ENCODE data around the gene NFYC.

Gene NFYC

DNA sequence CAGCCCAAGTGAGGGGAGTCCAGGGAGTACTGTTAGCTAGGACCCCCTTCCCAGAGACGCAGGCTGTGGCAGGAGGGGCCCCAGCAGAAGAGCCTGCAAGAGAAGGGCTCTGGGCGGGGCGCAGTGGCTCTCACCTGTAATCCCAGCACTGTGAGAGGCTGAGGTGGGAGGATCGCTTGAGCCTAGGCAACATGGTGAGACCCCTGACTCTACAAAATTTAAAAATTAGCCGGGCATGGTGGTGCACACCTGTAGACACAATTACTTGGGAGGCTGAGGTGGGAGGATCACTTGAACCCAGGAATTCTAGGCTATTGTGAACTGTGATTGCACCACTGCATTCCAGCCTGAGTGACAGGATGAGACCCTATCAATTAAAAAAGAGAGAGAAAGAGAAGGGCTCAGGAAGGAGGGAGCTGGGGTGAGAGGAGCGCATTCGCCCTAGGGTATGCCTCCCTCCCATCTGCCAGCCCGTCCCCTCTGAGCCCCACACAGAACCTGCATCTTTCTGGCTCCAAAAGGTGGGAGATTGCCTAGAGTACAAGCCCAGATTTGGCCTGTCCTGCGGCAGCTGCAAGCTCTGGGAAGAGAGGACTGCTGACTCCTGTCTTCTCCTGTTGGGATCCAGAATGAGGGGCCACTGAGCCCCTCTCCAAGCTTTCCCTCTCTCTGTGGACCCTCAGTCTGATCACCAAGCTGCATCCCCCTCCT, 95.6 kb downstream of the NFYC start:
- H3K27me3 ChIP-seq (replicated peaks; ENCODE audit: control insufficient read depth, insufficient read depth, low read length, poor library complexity, severe bottlenecking), result peaks cover 10% of the 10 kb centered on the region
- H3K27ac ChIP-seq (ENCODE audit: insufficient read depth, low read length, poor library complexity, severe bottlenecking), result no peak overlapping the region

DNA sequence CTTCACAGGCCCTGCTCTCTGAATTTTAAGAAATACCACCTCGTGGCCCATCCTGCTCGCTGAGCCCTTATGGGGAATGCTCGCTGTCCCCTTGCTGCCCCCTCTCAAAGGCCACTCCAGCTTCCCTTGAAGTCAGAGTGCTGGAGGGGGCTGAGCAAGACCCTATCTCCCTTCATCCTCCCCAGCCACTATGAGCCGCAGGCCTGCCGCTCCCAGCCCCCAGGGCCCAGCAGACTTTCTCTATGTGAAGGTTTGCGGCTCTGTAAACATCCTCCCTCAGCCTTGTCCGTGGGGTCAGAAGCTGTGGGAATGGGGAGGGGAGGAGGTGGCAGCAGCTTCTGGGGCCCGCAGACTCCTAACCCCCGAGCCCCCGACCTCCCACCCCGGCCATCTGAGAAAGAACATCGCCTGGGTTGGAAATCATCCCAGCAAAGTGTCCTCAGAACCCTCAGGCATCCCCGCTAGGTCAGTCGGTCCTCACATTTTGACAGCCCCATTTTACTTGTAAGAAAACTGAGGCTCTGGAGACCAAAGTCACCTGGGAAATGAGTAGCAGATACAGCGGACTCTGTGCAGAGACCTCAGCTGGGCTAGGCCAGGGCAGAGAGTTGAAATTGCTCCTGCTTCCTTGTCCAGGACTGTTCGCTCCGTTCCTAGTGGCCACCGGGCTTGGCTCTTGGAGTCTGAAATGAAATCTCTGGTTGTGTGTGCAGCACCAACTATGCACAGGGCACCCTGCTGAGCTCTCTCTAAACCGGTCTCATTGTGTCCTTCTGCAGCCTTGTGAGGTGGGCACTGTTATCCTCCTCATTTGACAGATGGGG, 96.4 kb downstream of the NFYC start:
- H3K9me3 ChIP-seq (ENCODE audit: control insufficient read depth, low read length), result no peaks in the 10 kb centered on the region
- no peak overlapping the region for H3K4me3 ChIP-seq (ENCODE audit: insufficient read depth, low read depth, low read length, poor library complexity, severe bottlenecking)
- no peak overlapping the region for H3K27ac ChIP-seq (ENCODE audit: insufficient read depth, low read length, poor library complexity, severe bottlenecking)
- no peaks in the 10 kb centered on the region for H3K36me3 ChIP-seq (ENCODE audit: control insufficient read depth, insufficient read depth, low read length)
- peaks cover 8% of the 10 kb centered on the region for H3K4me1 ChIP-seq (ENCODE audit: control insufficient read depth, insufficient read depth, low read length, poor library complexity, severe bottlenecking)
- DNase-seq, result no peak
- H3K27me3 ChIP-seq (replicated peaks; ENCODE audit: control insufficient read depth, insufficient read depth, low read length, poor library complexity, severe bottlenecking), result peaks cover 10% of the 10 kb centered on the region

More for the DNA sequence above, 95.6 kb downstream of the NFYC start:
- Histone ChIP-seq H3K4me3 (ENCODE audit: insufficient read depth, low read depth, low read length, poor library complexity, severe bottlenecking) (no peak overlapping the region), H3K36me3 (ENCODE audit: control insufficient read depth, insufficient read depth, low read length) (no peaks in the 10 kb centered on the region), H3K9me3 (ENCODE audit: control insufficient read depth, low read length) (no peaks in the 10 kb centered on the region), H3K4me1 (ENCODE audit: control insufficient read depth, insufficient read depth, low read length, poor library complexity, severe bottlenecking) (peaks cover 8% of the 10 kb centered on the region)
- DNase-seq, result no peak

DNA sequence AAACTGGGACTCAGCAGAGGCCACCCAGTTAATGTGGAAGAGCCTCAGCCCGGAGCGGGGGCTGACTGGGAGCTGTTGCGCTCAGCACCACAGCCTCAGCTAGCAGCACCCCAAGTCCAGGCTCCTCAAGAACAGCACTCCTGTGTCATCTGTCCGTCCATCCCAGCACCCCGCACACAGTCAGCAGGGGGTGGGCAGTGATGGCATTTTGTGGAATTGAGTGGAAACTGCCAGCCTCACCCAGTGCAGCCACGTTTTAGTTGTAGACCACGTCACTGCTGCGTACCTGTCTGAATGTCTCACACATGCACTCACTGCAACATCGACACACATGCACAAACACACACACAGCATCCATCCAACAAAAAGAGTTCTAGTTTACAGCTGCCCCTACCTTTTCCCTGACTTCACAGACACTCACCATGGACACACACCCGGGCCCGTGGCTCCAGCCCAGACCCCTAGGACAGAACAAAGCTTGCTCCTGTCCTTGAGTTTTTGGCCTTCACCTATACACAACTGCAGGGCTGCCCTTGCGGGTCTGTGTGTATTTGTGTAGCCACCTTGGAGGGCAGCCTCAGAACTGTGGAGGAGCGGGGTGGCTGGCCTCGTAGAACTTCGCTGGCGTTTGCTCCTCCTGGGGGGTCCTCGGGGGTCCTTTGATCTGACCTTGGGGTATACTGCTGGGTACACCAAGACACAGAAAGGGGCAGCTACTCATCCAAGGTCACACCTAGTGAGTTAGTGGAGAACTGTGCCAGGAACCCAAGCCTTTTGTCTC, 97.2 kb downstream of the NFYC start:
- H3K27ac ChIP-seq (ENCODE audit: insufficient read depth, low read length, poor library complexity, severe bottlenecking), result no peak overlapping the region
- no peak for DNase-seq
- H3K4me1 ChIP-seq (ENCODE audit: control insufficient read depth, insufficient read depth, low read length, poor library complexity, severe bottlenecking), result peaks cover 4% of the 10 kb centered on the region
- H3K27me3 ChIP-seq (replicated peaks; ENCODE audit: control insufficient read depth, insufficient read depth, low read length, poor library complexity, severe bottlenecking), result peaks cover 10% of the 10 kb centered on the region
- H3K36me3 ChIP-seq (ENCODE audit: control insufficient read depth, insufficient read depth, low read length), result no peaks in the 10 kb centered on the region
- H3K4me3 ChIP-seq (ENCODE audit: insufficient read depth, low read depth, low read length, poor library complexity, severe bottlenecking), result no peak overlapping the region
- no peaks in the 10 kb centered on the region for H3K9me3 ChIP-seq (ENCODE audit: control insufficient read depth, low read length)

DNA sequence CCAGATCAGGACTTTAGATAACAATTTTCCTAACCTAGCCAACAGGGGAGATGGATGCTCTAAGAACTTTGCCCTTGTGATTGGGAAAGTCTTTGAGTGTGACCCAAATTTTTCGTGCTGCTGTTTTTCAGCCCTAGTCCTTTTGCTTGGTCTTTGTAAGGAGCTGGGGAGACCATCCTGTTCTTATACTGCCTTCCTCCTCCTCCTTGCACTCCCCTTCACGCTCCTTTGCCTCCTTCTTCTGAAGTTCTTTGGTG, 97.8 kb downstream of the NFYC start:
- H3K9me3 ChIP-seq (ENCODE audit: control insufficient read depth, low read length), result no peaks in the 10 kb centered on the region
- no peak for DNase-seq
- peaks cover 8% of the 10 kb centered on the region for H3K27me3 ChIP-seq (replicated peaks; ENCODE audit: control insufficient read depth, insufficient read depth, low read length, poor library complexity, severe bottlenecking)
- no peaks in the 10 kb centered on the region for H3K36me3 ChIP-seq (ENCODE audit: control insufficient read depth, insufficient read depth, low read length)
- no peak overlapping the region for H3K4me3 ChIP-seq (ENCODE audit: insufficient read depth, low read depth, low read length, poor library complexity, severe bottlenecking)
- peaks cover 2% of the 10 kb centered on the region for H3K4me1 ChIP-seq (ENCODE audit: control insufficient read depth, insufficient read depth, low read length, poor library complexity, severe bottlenecking)
- no peak overlapping the region for H3K27ac ChIP-seq (ENCODE audit: insufficient read depth, low read length, poor library complexity, severe bottlenecking)

DNA sequence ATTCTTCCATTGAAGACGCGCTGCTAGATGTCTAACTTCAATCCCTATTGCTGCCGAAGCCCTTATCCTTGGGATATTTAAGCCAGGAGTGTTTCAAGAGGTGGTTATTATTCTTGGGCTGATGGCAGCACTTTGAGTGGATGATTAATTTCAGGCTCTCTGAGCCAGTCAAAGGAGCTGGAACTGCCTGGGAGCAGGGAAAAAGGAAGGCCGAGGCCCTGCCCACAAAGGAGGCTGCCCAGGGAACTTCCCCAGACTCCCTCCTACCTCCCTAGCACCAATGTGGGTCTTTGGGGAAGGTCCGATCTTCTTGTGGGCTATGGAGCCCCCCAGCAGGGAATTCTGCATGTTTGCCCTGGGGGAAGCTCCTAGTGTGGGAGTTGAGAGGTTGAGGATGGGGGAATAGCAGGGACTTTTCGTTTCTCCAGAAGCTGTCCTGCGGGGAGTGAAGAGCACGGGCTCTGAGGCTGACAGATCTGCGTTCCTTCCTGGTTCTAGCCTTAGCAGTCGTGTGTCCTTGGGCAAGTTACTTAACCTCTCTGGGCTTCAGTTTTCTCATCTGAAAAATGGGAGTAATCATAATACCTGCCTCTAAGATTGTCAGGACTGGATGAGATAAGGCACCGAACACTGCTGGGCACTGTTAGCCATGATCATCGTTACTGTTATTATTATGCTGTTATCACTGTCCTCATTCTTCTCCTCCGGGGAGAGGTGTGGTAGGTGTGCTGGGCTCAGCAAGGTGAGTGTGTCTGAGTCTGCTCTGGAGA, 98.3 kb downstream of the NFYC start:
- H3K4me1 ChIP-seq (ENCODE audit: control insufficient read depth, insufficient read depth, low read length, poor library complexity, severe bottlenecking), result no peaks in the 10 kb centered on the region

DNA sequence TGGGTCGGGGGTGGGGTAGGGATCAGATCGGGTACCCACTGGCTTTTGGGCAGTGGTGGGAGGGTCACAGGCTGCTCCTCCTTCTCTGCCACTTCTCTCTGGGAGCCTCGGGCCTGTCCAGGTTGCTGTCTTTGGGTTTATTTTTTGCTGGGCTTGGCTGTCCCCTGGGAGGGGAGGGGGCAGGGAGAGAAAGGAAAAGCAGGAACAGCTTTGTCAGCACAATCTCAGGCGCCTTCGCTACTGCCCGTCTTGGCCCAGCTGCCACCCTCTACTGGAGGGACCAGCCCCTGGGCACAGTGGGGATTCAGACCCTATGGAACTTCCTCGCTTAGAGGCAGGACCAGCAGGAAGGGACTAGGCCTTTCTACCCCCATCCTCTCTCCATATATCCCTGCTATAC, 100.5 kb downstream of the NFYC start:
- no peak for DNase-seq
- Histone ChIP-seq H3K36me3 (ENCODE audit: control insufficient read depth, insufficient read depth, low read length) (no peaks in the 10 kb centered on the region), H3K27me3 (replicated peaks; ENCODE audit: control insufficient read depth, insufficient read depth, low read length, poor library complexity, severe bottlenecking) (no peaks in the 10 kb centered on the region), H3K9me3 (ENCODE audit: control insufficient read depth, low read length) (no peaks in the 10 kb centered on the region), H3K4me3 (ENCODE audit: insufficient read depth, low read depth, low read length, poor library complexity, severe bottlenecking) (no peak overlapping the region), H3K27ac (ENCODE audit: insufficient read depth, low read length, poor library complexity, severe bottlenecking) (no peak overlapping the region), H3K4me1 (ENCODE audit: control insufficient read depth, insufficient read depth, low read length, poor library complexity, severe bottlenecking) (no peaks in the 10 kb centered on the region)

More for the DNA sequence above, 98.3 kb downstream of the NFYC start:
- peaks cover 3% of the 10 kb centered on the region for H3K27me3 ChIP-seq (replicated peaks; ENCODE audit: control insufficient read depth, insufficient read depth, low read length, poor library complexity, severe bottlenecking)
- no peak overlapping the region for H3K27ac ChIP-seq (ENCODE audit: insufficient read depth, low read length, poor library complexity, severe bottlenecking)
- no peak for DNase-seq
- H3K36me3 ChIP-seq (ENCODE audit: control insufficient read depth, insufficient read depth, low read length), result no peaks in the 10 kb centered on the region
- H3K9me3 ChIP-seq (ENCODE audit: control insufficient read depth, low read length), result no peaks in the 10 kb centered on the region
- no peak overlapping the region for H3K4me3 ChIP-seq (ENCODE audit: insufficient read depth, low read depth, low read length, poor library complexity, severe bottlenecking)

DNA sequence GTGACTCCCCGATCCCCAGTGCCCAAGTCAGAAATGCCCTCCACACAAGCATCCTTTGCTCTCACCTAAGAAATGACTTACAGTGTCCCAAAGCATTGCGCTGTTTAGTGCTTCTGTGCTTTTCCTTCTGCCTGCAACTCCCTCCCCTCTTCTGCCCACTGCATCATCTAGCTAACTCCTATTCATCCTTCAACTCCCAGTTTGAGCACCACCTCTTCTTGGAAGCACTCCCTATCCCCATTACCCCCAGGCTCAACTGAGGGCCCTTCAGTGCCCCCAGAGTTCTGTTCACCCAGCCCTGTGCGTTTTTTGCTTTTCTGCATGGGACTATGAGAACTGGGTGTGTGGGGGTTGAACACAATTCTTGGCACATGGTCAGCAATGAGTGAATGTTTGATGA, 102.1 kb downstream of the NFYC start:
- DNase-seq, result no peak
- Histone ChIP-seq H3K4me1 (ENCODE audit: control insufficient read depth, insufficient read depth, low read length, poor library complexity, severe bottlenecking) (no peaks in the 10 kb centered on the region), H3K27me3 (replicated peaks; ENCODE audit: control insufficient read depth, insufficient read depth, low read length, poor library complexity, severe bottlenecking) (no peaks in the 10 kb centered on the region), H3K4me3 (ENCODE audit: insufficient read depth, low read depth, low read length, poor library complexity, severe bottlenecking) (no peak overlapping the region), H3K27ac (ENCODE audit: insufficient read depth, low read length, poor library complexity, severe bottlenecking) (no peak overlapping the region), H3K36me3 (ENCODE audit: control insufficient read depth, insufficient read depth, low read length) (no peaks in the 10 kb centered on the region), H3K9me3 (ENCODE audit: control insufficient read depth, low read length) (no peaks in the 10 kb centered on the region)

DNA sequence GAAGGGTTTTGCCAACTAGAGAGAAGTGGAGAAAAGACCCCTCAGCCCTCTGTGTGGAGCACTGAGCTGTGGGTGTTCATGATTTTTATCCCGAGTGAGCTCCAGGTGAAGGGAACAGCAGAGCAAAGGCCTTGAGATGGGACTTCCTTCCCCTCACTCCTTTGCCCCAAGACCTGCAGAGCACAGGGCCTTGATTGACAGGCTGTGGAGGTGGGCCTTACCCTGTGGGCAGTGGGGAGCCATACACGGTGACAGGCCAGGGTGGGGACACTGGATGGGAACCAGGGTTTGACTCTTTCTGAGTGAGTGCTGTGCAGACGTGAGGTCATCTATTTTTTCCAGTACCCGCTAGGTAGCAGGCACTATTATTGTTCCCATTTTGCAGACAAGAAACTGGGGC, 102.5 kb downstream of the NFYC start:
- Histone ChIP-seq H3K36me3 (ENCODE audit: control insufficient read depth, insufficient read depth, low read length) (no peaks in the 10 kb centered on the region), H3K27me3 (replicated peaks; ENCODE audit: control insufficient read depth, insufficient read depth, low read length, poor library complexity, severe bottlenecking) (no peaks in the 10 kb centered on the region), H3K9me3 (ENCODE audit: control insufficient read depth, low read length) (no peaks in the 10 kb centered on the region), H3K27ac (ENCODE audit: insufficient read depth, low read length, poor library complexity, severe bottlenecking) (no peak overlapping the region), H3K4me3 (ENCODE audit: insufficient read depth, low read depth, low read length, poor library complexity, severe bottlenecking) (no peak overlapping the region), H3K4me1 (ENCODE audit: control insufficient read depth, insufficient read depth, low read length, poor library complexity, severe bottlenecking) (no peaks in the 10 kb centered on the region)
- DNase-seq, result no peak

DNA sequence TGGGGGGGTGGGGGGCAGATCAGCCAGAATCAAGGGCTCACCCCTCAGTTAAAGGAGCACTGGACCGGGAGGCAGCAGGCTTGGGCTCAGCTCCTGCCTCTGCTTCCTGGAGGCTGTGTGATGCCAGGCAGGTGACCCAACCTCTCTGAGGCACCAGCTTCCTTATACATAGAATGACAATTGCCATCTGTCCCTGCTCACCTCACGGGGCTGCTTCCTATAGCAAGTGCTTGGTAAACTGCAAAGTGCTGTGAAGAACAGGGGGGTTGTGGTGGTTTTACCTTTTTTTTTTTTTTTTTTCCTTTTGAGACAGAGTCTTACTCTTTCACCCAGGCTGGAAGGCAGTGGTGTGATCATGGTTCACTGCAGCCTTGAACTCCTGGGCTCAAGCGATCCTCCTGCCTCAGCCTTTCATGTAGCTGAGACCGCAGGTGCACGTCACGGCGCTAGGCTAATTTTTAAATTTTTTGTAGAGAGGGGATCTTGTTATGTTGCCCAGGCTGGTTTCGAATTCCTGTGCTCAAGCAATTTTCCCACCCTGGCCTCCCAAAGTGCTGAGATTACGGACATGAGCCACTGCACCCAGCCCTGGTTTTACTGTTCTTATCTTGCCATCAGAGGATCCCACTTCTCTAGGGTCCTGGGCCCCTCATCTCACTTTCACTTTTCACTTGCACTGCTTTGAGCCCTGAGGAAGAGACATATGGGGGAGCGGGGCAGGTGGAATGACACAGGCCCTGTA, 103.6 kb downstream of the NFYC start:
- H3K4me3 ChIP-seq (ENCODE audit: insufficient read depth, low read depth, low read length, poor library complexity, severe bottlenecking), result no peak overlapping the region
- no peaks in the 10 kb centered on the region for H3K9me3 ChIP-seq (ENCODE audit: control insufficient read depth, low read length)
- no peaks in the 10 kb centered on the region for H3K36me3 ChIP-seq (ENCODE audit: control insufficient read depth, insufficient read depth, low read length)
- no peak overlapping the region for H3K27ac ChIP-seq (ENCODE audit: insufficient read depth, low read length, poor library complexity, severe bottlenecking)
- no peaks in the 10 kb centered on the region for H3K4me1 ChIP-seq (ENCODE audit: control insufficient read depth, insufficient read depth, low read length, poor library complexity, severe bottlenecking)
- no peaks in the 10 kb centered on the region for H3K27me3 ChIP-seq (replicated peaks; ENCODE audit: control insufficient read depth, insufficient read depth, low read length, poor library complexity, severe bottlenecking)
- no peak for DNase-seq
